Hepatocyte (in vitro differentiated cells): ENCODE measurements around the gene SLFN12.

Experiments
- CTCF ChIP-seq: fragments of 200-600 bp; sonication (generic); IDR thresholded peaks from 2 replicates; pipeline ENCODE4 v1.5.1; 2016; ENCODE audit warnings: antibody characterized with exemption, mild to moderate bottlenecking; ENCODE audit not compliant: poor library complexity
- EZH2 ChIP-seq: fragments of 200-600 bp; sonication (generic); IDR thresholded peaks from 2 replicates; pipeline ENCODE4 v1.6.1; 2016; ENCODE audit warnings: antibody characterized with exemption, mild to moderate bottlenecking, borderline replicate concordance

GRCh38 chr17:35390156-35390555 is 42.1 kb downstream of the SLFN12 start:
- TF ChIP-seq CTCF (no peak), EZH2 (no peak)
